Cortex of kidney (tissue), 1 donor: ENCODE data around the gene GPR63.

Experiments used
- DNase-seq: peaks from one replicate; lab custom pipeline; 2025; lab: John Stamatoyannopoulos, UW

Gene GPR63

DNA sequence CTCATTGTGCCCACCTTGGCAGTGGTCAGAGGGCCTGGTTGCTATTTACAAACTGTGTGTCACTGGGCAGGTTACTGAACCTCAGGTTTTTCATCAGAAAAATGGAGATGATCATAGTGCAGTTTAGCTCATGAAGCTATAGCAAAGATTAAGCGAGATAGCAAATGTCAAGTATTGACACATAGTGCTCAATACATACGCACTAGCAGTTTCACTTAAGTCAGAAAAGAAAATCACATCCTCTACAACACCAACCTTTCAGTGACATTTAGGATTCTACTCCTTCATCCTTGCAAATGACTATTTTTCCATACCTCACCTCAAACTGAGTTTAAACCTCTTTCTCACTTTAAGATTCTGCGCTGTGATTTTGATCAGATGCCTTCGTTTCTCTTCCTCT, 16.2 kb downstream of the GPR63 start:
- no peak for DNase-seq

- no peak for DNase-seq
Observed at GRCh38 chr6:96816301-96816817, 20.9 kb downstream of the GPR63 start.

DNA sequence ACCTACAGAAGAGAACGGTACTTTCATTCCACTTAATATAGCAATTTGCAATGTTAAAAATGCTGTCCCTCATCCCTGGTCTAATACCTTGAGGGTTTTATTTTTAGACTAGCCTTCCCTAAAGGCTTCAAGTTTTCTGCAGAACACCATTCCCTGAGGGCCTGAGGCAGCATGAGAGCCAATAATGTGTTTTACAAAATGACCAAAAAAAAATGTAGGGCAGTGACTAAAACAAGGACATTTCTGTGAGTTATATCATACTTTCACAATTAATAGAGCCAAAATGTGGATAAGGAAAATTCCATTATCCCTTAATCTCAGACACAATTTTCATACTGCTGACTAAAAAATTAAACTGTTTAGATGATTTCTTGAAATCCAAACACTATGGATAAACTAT, 22.7 kb downstream of the GPR63 start:
- DNase-seq = no peak

- no peak for DNase-seq
Observed at GRCh38 chr6:96812077-96812703, 25.1 kb downstream of the GPR63 start.

DNA sequence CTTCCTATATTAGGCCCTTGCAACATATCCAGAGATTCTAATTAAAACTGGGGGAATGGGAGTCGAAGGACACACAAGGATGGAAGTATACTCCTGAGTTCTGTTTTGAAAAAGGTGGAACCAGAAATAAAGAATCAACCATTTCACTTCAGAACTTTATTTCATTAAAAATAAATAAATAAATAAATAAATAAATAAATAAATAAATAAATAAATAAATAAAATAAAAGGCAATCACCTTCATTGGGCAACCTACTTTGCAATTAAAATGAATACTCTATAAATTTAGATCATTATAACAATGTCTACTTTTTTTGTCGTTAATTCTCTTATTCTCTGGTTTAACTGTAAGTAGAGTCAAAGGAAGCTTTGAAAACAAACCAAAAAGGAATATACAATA, 25.6 kb downstream of the GPR63 start:
- DNase-seq = no peak

- no peak for DNase-seq
Observed at GRCh38 chr6:96811136-96811535, 26.1 kb downstream of the GPR63 start.

DNA sequence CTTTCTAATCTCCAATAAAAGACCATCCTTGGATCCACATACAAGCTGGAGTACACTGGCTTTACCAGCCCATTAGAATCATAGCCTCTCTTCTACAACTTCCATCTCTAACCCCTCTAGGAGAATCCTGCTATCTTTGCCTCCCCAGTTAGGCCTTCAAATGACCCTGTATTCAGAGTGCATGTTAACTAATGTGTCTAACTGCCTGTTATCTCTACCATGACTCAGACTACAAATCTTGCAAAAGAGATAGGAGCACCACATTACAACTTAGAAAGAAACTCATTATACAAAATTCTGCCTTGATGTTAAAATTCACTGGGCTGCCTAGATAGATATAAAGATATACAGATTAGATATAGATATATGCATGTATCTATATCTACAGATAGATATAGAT, 28.2 kb downstream of the GPR63 start:
- DNase-seq = no peak

DNA sequence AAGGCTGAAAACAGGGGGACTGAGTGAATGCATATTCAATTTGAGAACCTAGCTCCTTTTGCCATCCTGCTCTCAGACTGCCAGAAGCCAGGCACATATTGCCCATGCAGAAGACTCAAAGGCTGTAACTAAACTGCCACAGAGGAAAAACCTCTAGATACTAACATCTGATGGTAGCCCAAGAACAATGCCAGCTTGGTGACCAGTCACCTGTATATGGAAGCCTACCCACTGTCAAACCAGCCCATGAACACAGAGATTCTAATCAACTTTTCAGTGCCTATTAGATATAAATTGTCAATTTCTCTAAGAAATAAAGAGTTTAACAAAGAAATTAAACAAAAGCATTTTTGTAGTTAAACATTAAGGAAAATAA, 34.2 kb downstream of the GPR63 start:
- DNase-seq = no peak

GRCh38 chr6:96795481-96795880, 41.8 kb downstream of the GPR63 start:
- DNase-seq = no peak

DNA sequence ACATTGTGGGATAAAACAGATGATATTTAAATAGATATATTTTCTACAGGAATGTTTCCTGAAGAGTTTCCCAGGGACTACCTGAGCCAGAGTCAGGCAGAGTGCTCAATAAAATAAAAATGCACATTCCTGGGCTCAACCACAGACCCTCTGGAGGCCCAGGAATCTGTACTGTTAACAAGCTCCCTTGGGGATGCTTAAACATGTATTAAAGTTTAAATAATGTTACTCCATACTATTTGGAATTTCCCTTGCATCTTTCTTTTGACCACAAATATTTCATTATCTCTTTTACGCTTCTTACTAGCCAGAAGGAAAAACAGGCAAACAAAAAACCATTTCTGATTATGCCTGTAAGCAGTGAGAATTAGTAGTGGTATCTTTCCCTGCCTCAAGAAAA, 42.3 kb downstream of the GPR63 start:
- DNase-seq = no peak

DNA sequence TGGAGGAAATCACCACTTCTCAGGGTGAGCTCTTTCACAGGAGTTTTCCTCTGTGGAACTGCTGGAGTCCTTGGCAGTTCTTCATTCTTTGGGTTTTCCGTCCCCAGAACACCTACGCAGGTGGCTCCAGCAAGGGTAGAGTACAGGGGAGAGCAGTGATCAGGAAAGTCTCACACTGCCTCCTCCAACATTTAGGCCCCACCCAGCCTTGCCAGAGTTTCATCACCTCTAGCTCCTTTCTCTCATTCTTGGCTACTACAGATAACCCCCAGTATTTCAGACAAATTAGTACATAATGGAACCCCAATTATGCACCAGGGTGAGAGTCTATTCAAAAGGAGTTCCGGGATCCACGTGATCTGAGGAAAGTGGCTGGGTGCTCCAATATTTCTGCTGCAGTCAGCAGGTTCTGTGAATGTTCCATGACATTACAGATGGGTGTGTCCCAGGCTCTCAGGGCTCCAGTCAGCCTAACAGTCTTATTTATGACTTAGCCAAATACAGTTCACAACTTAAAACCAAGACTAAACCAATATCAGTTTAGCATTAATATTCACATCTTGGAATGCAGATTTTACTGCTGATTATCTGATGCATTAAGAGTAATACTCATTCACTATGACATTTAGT, 44.6 kb downstream of the GPR63 start:
- no peak for DNase-seq

GRCh38 chr6:96789871-96790270, 47.4 kb downstream of the GPR63 start:
- no peak for DNase-seq

- no peak for DNase-seq
Observed at GRCh38 chr6:96787846-96788580, 49.3 kb downstream of the GPR63 start.

- DNase-seq = no peak
Observed at GRCh38 chr6:96786336-96786735, 50.9 kb downstream of the GPR63 start.

- no peak for DNase-seq
Observed at GRCh38 chr6:96784650-96785049, 52.6 kb downstream of the GPR63 start.

- DNase-seq = no peak
Observed at GRCh38 chr6:96783307-96783706, 54.0 kb downstream of the GPR63 start.

GRCh38 chr6:96781557-96781956, 55.7 kb downstream of the GPR63 start:
- no peak for DNase-seq

DNA sequence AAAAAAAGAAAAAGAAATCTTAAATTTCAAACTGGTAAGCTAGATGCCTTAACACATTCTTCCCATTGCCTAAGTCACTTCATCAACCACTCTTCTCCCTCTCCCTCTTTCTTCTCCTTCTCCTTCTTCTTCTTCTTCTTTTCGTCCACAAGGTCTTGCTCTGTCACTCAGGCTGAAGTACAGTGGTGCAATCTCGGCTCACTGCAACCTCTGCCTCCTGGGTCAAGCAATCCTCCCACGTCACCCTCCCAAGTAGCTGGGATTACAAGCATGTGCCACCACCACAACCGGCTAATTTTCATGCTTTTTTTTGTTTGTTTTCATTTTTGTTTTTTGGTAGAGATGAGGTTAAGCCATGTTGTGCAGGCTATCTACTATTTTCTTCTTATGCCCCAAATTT, 60.2 kb downstream of the GPR63 start:
- no peak for DNase-seq

DNA sequence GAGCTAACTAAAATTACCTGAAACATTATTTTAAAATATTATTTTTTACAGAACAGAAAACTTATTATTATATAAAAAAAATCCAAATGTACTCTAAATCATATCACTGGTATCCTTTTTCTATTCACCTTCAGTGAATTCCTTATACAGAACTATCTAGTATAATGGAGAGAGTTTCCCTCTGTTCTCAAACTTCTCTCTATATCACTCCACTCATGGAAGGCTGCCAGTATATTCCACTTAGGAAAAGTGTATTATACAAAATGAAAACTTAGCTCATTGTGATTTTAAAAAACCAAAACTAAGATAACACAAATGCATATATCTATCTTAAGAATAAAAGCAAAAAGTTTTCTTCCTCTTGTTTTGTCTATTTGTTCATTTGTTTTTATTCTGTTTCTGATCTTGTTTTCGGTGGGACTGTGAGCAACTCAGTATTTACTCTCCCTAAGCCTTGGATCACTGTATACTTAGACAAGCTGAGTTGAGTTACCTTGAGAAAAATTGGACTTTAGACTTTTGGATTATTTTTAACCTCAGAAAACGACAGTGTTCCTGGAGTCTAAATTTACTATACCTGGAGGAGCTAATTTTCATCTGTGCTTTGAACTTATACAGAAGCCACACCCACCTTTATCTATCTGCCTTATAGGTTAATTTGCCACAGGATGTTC, 61.4 kb downstream of the GPR63 start:
- no peak for DNase-seq

DNA sequence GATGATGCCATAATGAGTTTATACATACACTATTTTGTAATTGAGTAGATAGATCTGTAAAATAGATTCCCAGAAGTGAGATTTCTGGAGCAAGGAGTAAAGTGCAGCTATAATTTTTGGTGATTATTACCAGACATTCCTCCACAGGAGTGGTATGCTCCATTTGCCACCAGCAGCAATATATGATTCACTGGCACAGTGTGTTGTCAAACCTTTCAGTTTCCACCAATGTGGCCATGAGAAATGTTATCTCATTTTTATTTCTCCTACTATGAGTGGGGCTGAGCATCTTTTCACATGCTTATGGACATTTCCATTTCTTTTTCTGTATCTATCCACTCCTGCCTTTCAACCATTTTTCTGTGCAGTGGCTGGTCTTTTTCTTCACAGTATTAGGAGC, 70.5 kb downstream of the GPR63 start:
- no peak for DNase-seq

GRCh38 chr6:96762599-96762998, 74.7 kb downstream of the GPR63 start:
- no peak for DNase-seq

DNA sequence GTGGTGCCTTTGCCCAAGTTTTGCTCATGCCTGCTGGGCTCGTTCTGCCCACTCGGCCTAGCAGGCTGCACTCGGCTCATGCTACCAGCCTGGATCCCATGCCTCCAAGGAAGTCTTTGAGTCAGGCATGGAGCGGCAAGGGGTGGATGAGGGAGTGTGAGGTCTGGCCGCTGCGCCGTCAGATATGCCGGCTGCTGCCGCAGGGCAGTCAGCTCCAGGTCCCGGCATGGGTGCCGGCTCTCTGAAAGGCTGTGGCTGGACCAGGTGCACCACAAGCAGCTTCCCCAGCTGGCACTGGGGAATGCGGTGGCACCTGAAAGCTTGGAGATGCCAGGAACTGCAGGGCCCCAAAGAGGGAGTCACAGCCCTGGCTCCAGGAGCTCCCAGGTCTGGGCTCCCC, 75.5 kb downstream of the GPR63 start:
- DNase-seq = no peak
